ENCODE data around the gene PRXL2A.
"Not testable (repeated sequence)": the region's sequence is repeated elsewhere in the genome, so short reads cannot be mapped to it uniquely, and the experiment has no call there.

Gene PRXL2A

GRCh38 chr10:80417256-80417655 is 8.9 kb downstream of the PRXL2A start:
- not testable (repeated sequence) for H3K4me3 ChIP-seq (ENCODE audit: insufficient read depth, low read depth, low read length, poor library complexity, severe bottlenecking); H3K27ac ChIP-seq (ENCODE audit: insufficient read depth, low read length, poor library complexity, severe bottlenecking); H3K27me3 ChIP-seq (replicated peaks; ENCODE audit: control insufficient read depth, insufficient read depth, low read length, poor library complexity, severe bottlenecking); H3K36me3 ChIP-seq (ENCODE audit: control insufficient read depth, insufficient read depth, low read length); H3K9me3 ChIP-seq (ENCODE audit: control insufficient read depth, low read length); H3K4me1 ChIP-seq (ENCODE audit: control insufficient read depth, insufficient read depth, low read length, poor library complexity, severe bottlenecking); DNase-seq

- Histone ChIP-seq H3K27me3 (replicated peaks; ENCODE audit: control insufficient read depth, insufficient read depth, low read length, poor library complexity, severe bottlenecking) (no peaks in the 10 kb centered on the region), H3K27ac (ENCODE audit: insufficient read depth, low read length, poor library complexity, severe bottlenecking) (no peak overlapping the region), H3K9me3 (ENCODE audit: control insufficient read depth, low read length) (no peaks in the 10 kb centered on the region), H3K4me3 (ENCODE audit: insufficient read depth, low read depth, low read length, poor library complexity, severe bottlenecking) (no peak overlapping the region), H3K4me1 (ENCODE audit: control insufficient read depth, insufficient read depth, low read length, poor library complexity, severe bottlenecking) (no peaks in the 10 kb centered on the region), H3K36me3 (ENCODE audit: control insufficient read depth, insufficient read depth, low read length) (no peaks in the 10 kb centered on the region)
- no peak for DNase-seq
These were observed 12.8 kb downstream of the PRXL2A start for GRCh38 chr10:80421050-80421706.

GRCh38 chr10:80421707-80422536 is 13.6 kb downstream of the PRXL2A start:
- H3K9me3 ChIP-seq (ENCODE audit: control insufficient read depth, low read length), result no peaks in the 10 kb centered on the region
- no peaks in the 10 kb centered on the region for H3K27me3 ChIP-seq (replicated peaks; ENCODE audit: control insufficient read depth, insufficient read depth, low read length, poor library complexity, severe bottlenecking)
- H3K4me1 ChIP-seq (ENCODE audit: control insufficient read depth, insufficient read depth, low read length, poor library complexity, severe bottlenecking), result no peaks in the 10 kb centered on the region
- no peak overlapping the region for H3K27ac ChIP-seq (ENCODE audit: insufficient read depth, low read length, poor library complexity, severe bottlenecking)
- no peak for DNase-seq
- H3K36me3 ChIP-seq (ENCODE audit: control insufficient read depth, insufficient read depth, low read length), result no peaks in the 10 kb centered on the region
- H3K4me3 ChIP-seq (ENCODE audit: insufficient read depth, low read depth, low read length, poor library complexity, severe bottlenecking), result no peak overlapping the region

- Histone ChIP-seq H3K27me3 (replicated peaks; ENCODE audit: control insufficient read depth, insufficient read depth, low read length, poor library complexity, severe bottlenecking) (no peaks in the 10 kb centered on the region), H3K9me3 (ENCODE audit: control insufficient read depth, low read length) (no peaks in the 10 kb centered on the region), H3K27ac (ENCODE audit: insufficient read depth, low read length, poor library complexity, severe bottlenecking) (no peak overlapping the region), H3K4me1 (ENCODE audit: control insufficient read depth, insufficient read depth, low read length, poor library complexity, severe bottlenecking) (no peaks in the 10 kb centered on the region), H3K36me3 (ENCODE audit: control insufficient read depth, insufficient read depth, low read length) (no peaks in the 10 kb centered on the region), H3K4me3 (ENCODE audit: insufficient read depth, low read depth, low read length, poor library complexity, severe bottlenecking) (no peak overlapping the region)
- DNase-seq, result no peak
These were observed 17.6 kb downstream of the PRXL2A start for GRCh38 chr10:80425901-80426300.

DNA sequence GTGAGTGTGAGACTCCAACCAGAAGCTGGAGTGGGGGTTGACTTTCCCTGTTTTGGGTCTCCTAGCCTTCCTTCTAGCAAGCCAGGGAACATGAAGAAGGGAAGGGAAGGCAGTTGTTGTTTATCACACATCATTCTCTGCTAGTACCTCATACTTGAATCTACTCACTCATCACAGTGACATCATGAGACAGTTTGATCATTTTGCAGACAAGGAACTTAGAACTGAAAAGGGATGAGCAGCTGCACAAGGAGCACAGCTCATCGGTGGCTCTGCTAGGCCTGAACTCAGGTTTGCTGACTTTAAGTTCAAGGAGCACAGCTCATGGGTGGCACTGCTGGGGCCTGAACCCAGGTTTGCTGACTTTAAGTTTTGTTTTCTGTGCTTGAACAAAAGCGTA is 19.2 kb downstream of the PRXL2A start:
- DNase-seq, result no peak
- H3K27ac ChIP-seq (ENCODE audit: insufficient read depth, low read length, poor library complexity, severe bottlenecking), result no peak overlapping the region
- H3K27me3 ChIP-seq (replicated peaks; ENCODE audit: control insufficient read depth, insufficient read depth, low read length, poor library complexity, severe bottlenecking), result no peaks in the 10 kb centered on the region
- no peaks in the 10 kb centered on the region for H3K36me3 ChIP-seq (ENCODE audit: control insufficient read depth, insufficient read depth, low read length)
- H3K9me3 ChIP-seq (ENCODE audit: control insufficient read depth, low read length), result no peaks in the 10 kb centered on the region
- H3K4me1 ChIP-seq (ENCODE audit: control insufficient read depth, insufficient read depth, low read length, poor library complexity, severe bottlenecking), result no peaks in the 10 kb centered on the region
- no peak overlapping the region for H3K4me3 ChIP-seq (ENCODE audit: insufficient read depth, low read depth, low read length, poor library complexity, severe bottlenecking)

DNA sequence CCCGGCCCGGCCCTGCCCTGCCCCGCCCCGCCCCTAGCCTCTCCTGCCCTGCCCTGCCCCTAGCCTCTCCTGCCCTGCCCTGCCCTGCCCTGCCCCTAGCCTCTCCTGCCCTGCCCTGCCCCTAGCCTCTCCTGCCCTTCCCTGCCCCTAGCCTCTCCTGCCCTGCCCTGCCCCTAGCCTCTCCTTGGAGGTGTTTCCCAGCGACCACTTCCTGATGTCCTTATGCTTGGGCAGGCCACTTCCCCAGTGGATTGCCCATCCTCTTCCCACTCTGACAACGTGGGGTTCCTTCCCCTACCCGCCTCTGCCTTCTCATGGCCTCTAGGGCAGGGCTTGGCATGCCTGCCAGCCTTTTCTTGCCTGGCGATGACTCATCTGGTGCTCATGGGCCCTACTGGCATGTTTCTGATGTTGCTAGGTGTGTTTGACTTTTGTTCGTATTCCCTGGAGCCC is 21.2 kb downstream of the PRXL2A start:
- Histone ChIP-seq H3K4me3 (ENCODE audit: insufficient read depth, low read depth, low read length, poor library complexity, severe bottlenecking) (no peak overlapping the region), H3K9me3 (ENCODE audit: control insufficient read depth, low read length) (no peaks in the 10 kb centered on the region), H3K27me3 (replicated peaks; ENCODE audit: control insufficient read depth, insufficient read depth, low read length, poor library complexity, severe bottlenecking) (no peaks in the 10 kb centered on the region), H3K4me1 (ENCODE audit: control insufficient read depth, insufficient read depth, low read length, poor library complexity, severe bottlenecking) (no peaks in the 10 kb centered on the region), H3K27ac (ENCODE audit: insufficient read depth, low read length, poor library complexity, severe bottlenecking) (no peak overlapping the region), H3K36me3 (ENCODE audit: control insufficient read depth, insufficient read depth, low read length) (no peaks in the 10 kb centered on the region)
- no peak for DNase-seq

- Histone ChIP-seq H3K4me1 (ENCODE audit: control insufficient read depth, insufficient read depth, low read length, poor library complexity, severe bottlenecking) (no peaks in the 10 kb centered on the region), H3K27me3 (replicated peaks; ENCODE audit: control insufficient read depth, insufficient read depth, low read length, poor library complexity, severe bottlenecking) (no peaks in the 10 kb centered on the region), H3K36me3 (ENCODE audit: control insufficient read depth, insufficient read depth, low read length) (no peaks in the 10 kb centered on the region), H3K27ac (ENCODE audit: insufficient read depth, low read length, poor library complexity, severe bottlenecking) (no peak overlapping the region), H3K9me3 (ENCODE audit: control insufficient read depth, low read length) (no peaks in the 10 kb centered on the region), H3K4me3 (ENCODE audit: insufficient read depth, low read depth, low read length, poor library complexity, severe bottlenecking) (no peak overlapping the region)
- DNase-seq, result no peak
These were observed 24.8 kb downstream of the PRXL2A start for GRCh38 chr10:80433134-80433533.

DNA sequence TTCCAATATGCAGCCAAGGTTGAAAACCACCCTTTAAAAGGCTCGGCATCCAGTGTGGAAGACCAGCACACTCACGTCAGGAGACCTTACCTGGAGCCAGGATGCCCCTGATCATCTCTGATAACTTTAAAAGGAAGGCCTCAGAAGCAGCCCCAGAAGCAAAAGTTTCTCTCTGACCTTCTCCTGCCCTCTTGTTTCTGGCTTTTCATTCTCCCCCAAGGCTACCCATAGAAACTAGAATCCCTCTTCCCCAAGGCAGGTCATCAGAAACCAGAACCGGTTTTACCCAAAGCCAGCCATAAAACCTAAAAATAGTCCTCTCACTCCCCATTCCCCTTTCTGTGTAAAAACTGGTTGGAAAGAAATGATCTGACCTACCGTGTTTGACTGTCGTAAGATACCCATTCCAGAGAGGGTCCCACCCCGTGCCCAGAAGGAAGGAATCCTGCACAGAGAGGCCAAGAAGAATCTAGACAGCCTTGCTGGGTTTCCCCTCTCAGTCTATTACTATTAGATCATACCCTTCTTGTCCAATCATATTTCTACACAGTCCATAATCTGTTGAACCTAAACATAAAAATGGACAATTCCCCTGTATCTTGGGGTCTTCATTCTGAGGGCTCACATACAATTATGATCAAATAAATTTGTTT is 28.2 kb downstream of the PRXL2A start:
- no peak overlapping the region for H3K4me3 ChIP-seq (ENCODE audit: insufficient read depth, low read depth, low read length, poor library complexity, severe bottlenecking)
- no peaks in the 10 kb centered on the region for H3K4me1 ChIP-seq (ENCODE audit: control insufficient read depth, insufficient read depth, low read length, poor library complexity, severe bottlenecking)
- H3K27me3 ChIP-seq (replicated peaks; ENCODE audit: control insufficient read depth, insufficient read depth, low read length, poor library complexity, severe bottlenecking), result no peaks in the 10 kb centered on the region
- DNase-seq, result no peak
- no peaks in the 10 kb centered on the region for H3K36me3 ChIP-seq (ENCODE audit: control insufficient read depth, insufficient read depth, low read length)
- no peaks in the 10 kb centered on the region for H3K9me3 ChIP-seq (ENCODE audit: control insufficient read depth, low read length)
- no peak overlapping the region for H3K27ac ChIP-seq (ENCODE audit: insufficient read depth, low read length, poor library complexity, severe bottlenecking)

GRCh38 chr10:80437227-80437626 is 28.9 kb downstream of the PRXL2A start:
- no peaks in the 10 kb centered on the region for H3K9me3 ChIP-seq (ENCODE audit: control insufficient read depth, low read length)
- H3K36me3 ChIP-seq (ENCODE audit: control insufficient read depth, insufficient read depth, low read length), result no peaks in the 10 kb centered on the region
- DNase-seq, result no peak
- H3K27ac ChIP-seq (ENCODE audit: insufficient read depth, low read length, poor library complexity, severe bottlenecking), result no peak overlapping the region
- H3K4me3 ChIP-seq (ENCODE audit: insufficient read depth, low read depth, low read length, poor library complexity, severe bottlenecking), result no peak overlapping the region
- no peaks in the 10 kb centered on the region for H3K27me3 ChIP-seq (replicated peaks; ENCODE audit: control insufficient read depth, insufficient read depth, low read length, poor library complexity, severe bottlenecking)
- no peaks in the 10 kb centered on the region for H3K4me1 ChIP-seq (ENCODE audit: control insufficient read depth, insufficient read depth, low read length, poor library complexity, severe bottlenecking)

DNA sequence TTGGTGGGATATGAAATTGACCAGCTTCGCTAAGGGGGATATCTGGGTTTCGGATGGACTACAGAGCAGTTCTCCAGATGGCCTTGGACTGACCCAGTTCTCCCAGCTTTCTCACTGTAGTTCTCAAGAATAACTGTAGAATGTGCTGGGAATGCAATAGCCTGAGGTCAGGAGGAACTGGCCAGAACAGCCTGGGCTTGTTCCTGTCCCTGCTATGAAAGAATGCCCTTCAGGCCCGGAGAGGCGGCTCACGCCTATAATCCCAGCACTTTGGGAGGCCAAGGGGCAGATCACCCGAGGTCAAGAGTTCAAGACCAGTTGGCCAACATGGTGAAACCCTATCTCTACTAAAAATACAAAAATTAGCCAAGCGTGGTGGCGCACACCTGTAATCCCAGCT is 33.5 kb downstream of the PRXL2A start:
- H3K4me1 ChIP-seq (ENCODE audit: control insufficient read depth, insufficient read depth, low read length, poor library complexity, severe bottlenecking), result peaks cover 4% of the 10 kb centered on the region
- H3K27ac ChIP-seq (ENCODE audit: insufficient read depth, low read length, poor library complexity, severe bottlenecking), result no peak overlapping the region
- H3K27me3 ChIP-seq (replicated peaks; ENCODE audit: control insufficient read depth, insufficient read depth, low read length, poor library complexity, severe bottlenecking), result no peaks in the 10 kb centered on the region
- H3K9me3 ChIP-seq (ENCODE audit: control insufficient read depth, low read length), result no peaks in the 10 kb centered on the region
- no peak for DNase-seq
- H3K36me3 ChIP-seq (ENCODE audit: control insufficient read depth, insufficient read depth, low read length), result no peaks in the 10 kb centered on the region
- H3K4me3 ChIP-seq (ENCODE audit: insufficient read depth, low read depth, low read length, poor library complexity, severe bottlenecking), result no peak overlapping the region

All from effector memory CD4-positive, alpha-beta T cell (primary cell).